Epithelial cell of prostate (primary cell): ENCODE results near the gene CCDC181.

Experiments used
- DNase-seq: peaks from one replicate; pipeline ENCODE4 v3.0.0-alpha.2; 2011; ENCODE audit warnings: low read depth, low spot score
- H3K27ac ChIP-seq: fragments of 450-650 bp; 2 replicates; pipeline ENCODE4 v1.5.1; 2017; ENCODE audit warnings: mild to moderate bottlenecking

The CCDC181 gene

GRCh38 chr1:169427081-169427641 lies at the start of gene CCDC181:
CCDC181 (minus strand) TSS chr1:169427474; CDS start chr1:169424927, 2,547 bp downstream.
- no peak for DNase-seq
- H3K27ac ChIP-seq, result no peak within 1 kb of the TSS

- H3K27ac ChIP-seq, result no peak overlapping the region
- no peak for DNase-seq
Observed at GRCh38 chr1:169475806-169476387, 48.6 kb upstream of the CCDC181 start.

GRCh38 chr1:169474302-169474995 lies 47.2 kb upstream of the CCDC181 start:
- H3K27ac ChIP-seq, result no peak overlapping the region
- no peak for DNase-seq

GRCh38 chr1:169473347-169473746 lies 46.1 kb upstream of the CCDC181 start:
- DNase-seq, result no peak

GRCh38 chr1:169472738-169473137 lies 45.5 kb upstream of the CCDC181 start:
- no peak for DNase-seq
- H3K27ac ChIP-seq, result no peak overlapping the region

More at GRCh38 chr1:169473347-169473746, 46.1 kb upstream of the CCDC181 start:
- H3K27ac ChIP-seq, result no peak overlapping the region

GRCh38 chr1:169468982-169469381 lies 41.7 kb upstream of the CCDC181 start:
- no peak overlapping the region for H3K27ac ChIP-seq
- no peak for DNase-seq

- no peak overlapping the region for H3K27ac ChIP-seq
- DNase-seq, result no peak
Observed at GRCh38 chr1:169466259-169467230, 39.3 kb upstream of the CCDC181 start.

- DNase-seq, result no peak
- H3K27ac ChIP-seq, result no peak overlapping the region
Observed at GRCh38 chr1:169465281-169465680, 38.0 kb upstream of the CCDC181 start.

GRCh38 chr1:169462385-169462784 lies 35.1 kb upstream of the CCDC181 start:
- no peak for DNase-seq
- no peak overlapping the region for H3K27ac ChIP-seq

- H3K27ac ChIP-seq, result no peak overlapping the region
- DNase-seq, result no peak
Observed at GRCh38 chr1:169461390-169462000, 34.2 kb upstream of the CCDC181 start.

GRCh38 chr1:169460191-169460833 lies 33.0 kb upstream of the CCDC181 start:
- no peak overlapping the region for H3K27ac ChIP-seq
- DNase-seq, result peak; percentile 36

GRCh38 chr1:169457443-169457842 lies 30.2 kb upstream of the CCDC181 start:
- no peak overlapping the region for H3K27ac ChIP-seq
- no peak for DNase-seq

GRCh38 chr1:169456029-169456428 lies 28.8 kb upstream of the CCDC181 start:
- DNase-seq, result no peak
- no peak overlapping the region for H3K27ac ChIP-seq

- no peak overlapping the region for H3K27ac ChIP-seq
- no peak for DNase-seq
Observed at GRCh38 chr1:169452921-169453320, 25.6 kb upstream of the CCDC181 start.

- no peak overlapping the region for H3K27ac ChIP-seq
- no peak for DNase-seq
Observed at GRCh38 chr1:169451218-169451824, 24.0 kb upstream of the CCDC181 start.

- DNase-seq, result no peak
- H3K27ac ChIP-seq, result no peak overlapping the region
Observed at GRCh38 chr1:169443923-169444322, 16.6 kb upstream of the CCDC181 start.

- no peak for DNase-seq
- no peak overlapping the region for H3K27ac ChIP-seq
Observed at GRCh38 chr1:169426174-169426705, 1.0 kb downstream of the CCDC181 start.

GRCh38 chr1:169421309-169421708 lies 6.0 kb downstream of the CCDC181 start:
- no peak overlapping the region for H3K27ac ChIP-seq
- DNase-seq, result no peak

GRCh38 chr1:169414952-169415351 lies 12.3 kb downstream of the CCDC181 start:
- no peak for DNase-seq
- H3K27ac ChIP-seq, result no peak overlapping the region
